ENCODE data around the gene ARR3.

- TF ChIP-seq CTCF (IDR thresholded peaks at IDR 0.05) (no peak), POLR2A (IDR thresholded peaks at IDR 0.05) (no peak)
These were observed 21.9 kb downstream of the ARR3 start, which contains the start of the genes KIF4A and PDZD11 for GRCh38 chrX:70289793-70290770.
